GM23248 (cell line): ENCODE measurements around the gene SPOCK2.

Experiments
- EZH2 ChIP-seq: fragments of 200-600 bp; sonication (generic); IDR thresholded peaks from 2 replicates; pipeline ENCODE4 v1.6.1; 2018; ENCODE audit warnings: antibody characterized with exemption, mild to moderate bottlenecking; ENCODE audit not compliant: insufficient read depth, poor library complexity, severe bottlenecking
- EZH2phosphoT487 ChIP-seq: fragments of 200-600 bp; sonication (generic); IDR thresholded peaks from 2 replicates; pipeline ENCODE4 v1.6.1; 2018; ENCODE audit warnings: antibody characterized with exemption, moderate library complexity, mild to moderate bottlenecking, low read depth; ENCODE audit not compliant: insufficient read depth

GRCh38 chr10:72134785-72135767, 46.7 kb upstream of the SPOCK2 start:
- TF ChIP-seq EZH2 (no peak), EZH2phosphoT487 (no peak)
